Stimulated activated CD8-positive, alpha-beta memory T cell treated with anti-CD3 and anti-CD28 coated beads, Interleukin-7, amount 100 ng/mL, for 48 hours (primary cell): Measurements from ENCODE around the gene MRFAP1L1.
"Not testable (repeated sequence)": the region's sequence is repeated elsewhere in the genome, so short reads cannot be mapped to it uniquely, and the experiment has no call there.

Experiments used
- DNase-seq, 2 donors: peaks; one replicate each; pipeline ENCODE4 v3.0.0-alpha.2; 2020; ENCODE audit warnings: low read depth in 1 of 2; ENCODE audit errors: extremely low read depth in 1 of 2

The MRFAP1L1 gene

DNA sequence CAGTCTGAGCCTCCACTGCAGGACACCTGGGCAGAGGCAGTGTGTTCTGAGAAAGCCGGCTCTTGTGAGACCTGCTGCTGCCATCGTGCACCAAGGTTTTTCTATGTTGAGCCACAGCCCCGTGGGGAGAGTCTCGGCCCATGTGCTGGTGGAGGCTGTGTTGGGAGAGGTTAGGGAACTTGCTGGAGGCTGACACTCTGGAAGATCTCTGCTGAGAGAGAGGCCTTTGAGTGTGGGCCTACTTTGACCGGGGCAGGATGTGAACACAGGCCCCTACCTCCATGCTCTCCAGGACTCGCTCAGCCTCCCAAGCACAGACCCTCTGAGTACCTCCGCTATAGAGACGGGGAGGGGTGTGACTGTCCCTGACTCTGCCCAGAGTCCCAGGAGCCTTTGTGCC is 17.3 kb downstream of the MRFAP1L1 start:
- DNase-seq, result no peak

DNA sequence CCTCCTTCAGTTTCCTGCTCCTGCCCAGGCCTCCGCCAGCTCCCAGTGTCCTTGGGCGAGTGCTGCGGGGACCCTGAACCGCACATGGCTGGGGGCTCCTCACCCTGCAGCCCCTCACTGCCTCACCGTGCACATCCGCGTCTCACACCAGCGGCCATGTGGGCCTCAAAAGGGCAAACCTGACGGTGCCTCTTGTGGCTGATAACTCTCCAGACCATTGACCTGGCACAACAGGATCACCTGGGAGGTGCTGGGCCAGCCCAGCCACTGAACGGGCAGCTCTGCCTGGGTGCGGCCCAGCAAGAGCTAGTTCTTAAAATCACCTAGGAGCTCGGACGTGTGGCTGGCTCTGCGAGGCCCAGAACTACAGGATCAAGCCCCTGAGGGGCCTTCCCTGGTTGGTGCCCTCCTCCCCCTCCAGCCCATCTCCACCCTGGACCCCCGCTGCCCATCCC is 20.1 kb downstream of the MRFAP1L1 start:
- DNase-seq, result no peak

DNA sequence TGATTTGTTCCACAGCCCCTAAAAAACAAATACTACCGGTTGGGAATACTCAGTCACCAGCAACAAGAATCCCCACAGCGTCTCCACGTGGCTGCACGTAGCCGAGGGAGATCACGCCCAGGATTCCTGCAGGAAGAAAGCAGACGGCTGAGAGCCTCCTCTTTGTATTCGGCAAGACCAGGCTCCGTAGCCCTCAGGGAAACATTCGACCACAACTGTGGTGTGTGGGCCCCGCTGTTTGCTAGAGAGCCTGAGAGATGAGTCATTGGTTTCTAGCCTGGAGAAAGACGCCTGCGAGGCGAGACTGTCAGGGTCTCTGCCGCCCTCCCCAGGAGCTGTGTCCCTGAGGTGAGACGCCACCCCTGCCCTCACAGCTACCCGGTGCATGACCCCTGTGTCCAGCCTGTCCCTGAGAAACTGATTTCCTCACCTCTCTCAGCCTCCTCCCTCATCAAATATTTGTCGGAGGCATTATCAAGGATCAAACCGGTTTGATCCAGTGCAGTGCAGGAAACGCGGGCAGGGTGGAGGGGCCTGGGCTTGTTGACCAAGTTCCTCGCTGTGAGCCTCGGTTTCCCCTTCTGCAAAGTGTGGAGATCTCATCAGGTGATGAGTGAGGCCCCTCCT is 20.7 kb downstream of the MRFAP1L1 start:
- peak; percentile 61 to 80 for DNase-seq

DNA sequence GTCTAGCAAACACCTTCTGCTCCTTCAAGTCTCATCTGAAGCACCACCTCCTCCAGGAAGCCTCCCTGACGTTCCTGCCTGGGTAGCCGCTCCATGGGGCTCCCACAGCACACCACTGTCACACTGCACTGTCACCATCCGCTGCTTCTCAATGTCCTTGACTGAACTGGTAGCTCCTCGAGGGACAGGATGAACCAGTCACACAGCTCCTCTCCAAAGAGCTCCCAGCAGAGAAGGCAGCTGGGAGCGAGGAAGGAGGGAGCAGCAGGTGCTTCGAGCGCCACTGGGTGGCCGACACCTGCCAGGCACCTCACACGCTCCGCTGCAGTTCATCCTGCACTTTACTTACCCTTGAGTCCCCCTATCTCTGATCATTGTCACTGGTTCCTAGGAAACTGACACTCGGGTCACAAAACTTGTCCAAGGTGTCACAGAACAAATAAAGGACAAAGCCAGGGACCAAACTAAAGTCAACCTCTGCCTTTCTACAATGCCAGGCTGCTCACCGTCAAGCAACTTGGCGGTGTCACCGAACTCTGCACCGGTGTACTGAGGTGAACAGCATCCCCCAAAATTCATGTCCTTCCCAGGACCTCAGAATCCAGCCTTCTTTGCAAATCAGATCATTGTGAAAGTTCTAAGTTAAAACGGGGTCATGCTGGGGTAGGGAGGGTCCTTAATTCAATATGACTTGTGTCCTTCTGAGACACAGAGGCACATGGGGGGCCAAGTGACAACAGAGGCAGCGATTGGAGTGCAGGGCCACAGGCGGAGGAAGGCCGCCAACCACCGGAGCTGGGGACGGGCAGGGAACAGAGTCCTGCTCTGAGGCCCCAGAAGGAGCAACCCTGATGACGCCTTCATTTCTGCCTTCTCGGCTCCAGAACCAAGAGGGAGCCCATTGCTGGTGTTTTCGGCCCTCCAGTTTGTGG is 21.5 kb downstream of the MRFAP1L1 start:
- no peak for DNase-seq

DNA sequence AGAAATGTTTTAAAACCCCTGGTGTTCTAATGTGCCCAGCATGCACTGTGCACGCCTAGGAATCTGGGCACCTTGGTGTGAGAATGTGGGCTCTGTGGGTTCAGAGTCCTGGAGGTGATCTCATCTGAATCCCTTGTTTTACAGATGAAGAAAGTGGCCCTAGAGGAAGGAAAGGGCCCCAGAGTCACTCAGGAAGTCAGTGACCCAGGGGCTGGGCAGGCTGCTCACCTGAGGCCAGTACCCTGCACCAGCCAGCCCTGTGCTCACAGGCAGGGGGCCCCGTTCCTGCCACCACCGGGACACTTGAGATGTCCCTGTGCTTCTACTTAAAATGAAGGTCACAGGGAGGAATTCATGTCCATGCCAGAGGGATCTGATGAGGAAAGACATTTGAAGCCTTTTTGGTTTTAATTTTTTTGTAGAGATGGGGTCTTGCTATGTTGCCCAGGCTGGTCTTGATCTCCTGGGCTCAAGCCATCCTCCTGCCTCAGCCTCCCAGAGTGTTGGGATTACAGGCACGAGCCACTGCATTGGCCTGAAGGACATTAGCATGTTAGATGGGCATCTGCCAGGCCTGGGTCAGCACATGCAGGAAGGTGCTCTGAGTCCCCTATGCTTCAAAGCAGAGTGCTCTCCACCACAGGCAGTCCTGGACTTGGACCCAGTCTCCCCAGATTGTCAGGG is 23.4 kb downstream of the MRFAP1L1 start:
- no peak for DNase-seq

DNA sequence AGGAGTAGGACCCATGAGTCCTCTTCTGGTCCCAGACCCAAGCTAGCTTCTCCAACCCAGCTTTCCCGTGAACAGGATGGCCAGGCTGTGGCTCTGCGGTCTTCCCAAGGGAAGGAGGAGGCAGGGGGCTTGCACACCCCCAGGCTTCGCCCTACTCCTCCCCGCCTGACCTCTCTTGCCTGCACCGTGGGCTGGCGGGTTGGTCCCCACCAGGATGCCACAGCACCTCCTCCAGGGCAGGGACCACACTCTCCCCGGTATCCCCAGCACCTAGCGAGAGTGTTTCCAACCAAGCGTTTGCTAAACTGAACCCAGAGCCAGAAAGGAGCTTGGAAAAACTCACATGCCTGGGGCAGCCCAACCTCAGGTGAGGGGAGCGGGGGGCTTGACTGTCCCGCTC is 25.0 kb downstream of the MRFAP1L1 start:
- no peak for DNase-seq

DNA sequence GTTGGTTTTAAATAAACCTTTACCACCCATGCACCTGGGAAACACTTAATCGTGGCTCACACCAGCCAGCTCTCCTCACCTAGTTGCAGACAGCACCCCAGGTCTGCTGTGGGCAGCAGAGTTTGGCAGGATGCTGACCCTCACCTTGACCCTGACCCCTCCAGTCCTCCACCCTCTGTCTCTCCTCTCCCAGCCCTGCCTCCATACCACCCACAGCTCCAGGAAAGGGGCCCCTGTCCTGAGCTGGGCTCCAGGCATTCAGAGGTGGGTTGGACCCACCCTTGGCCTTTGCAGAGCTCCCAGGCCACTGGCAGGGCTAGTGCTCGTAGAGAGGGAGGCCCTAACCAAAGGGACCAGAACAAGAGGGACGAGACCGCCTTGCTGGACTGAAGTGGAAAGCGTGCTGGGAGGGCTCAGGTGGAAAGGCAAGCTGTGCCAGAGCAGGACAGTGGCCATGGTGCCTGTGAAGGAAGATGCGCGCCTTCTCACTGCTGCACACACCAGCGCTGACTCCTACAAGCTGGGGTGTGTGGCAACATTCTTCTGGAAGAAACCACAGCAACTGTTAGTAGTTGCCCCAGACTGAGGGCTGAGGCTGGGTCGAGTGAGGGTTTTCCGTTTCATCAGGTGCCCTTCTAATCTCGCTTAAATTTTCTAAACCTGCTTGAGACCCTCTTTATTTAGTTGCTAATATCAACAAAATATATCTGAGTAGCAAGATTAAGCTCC is 26.6 kb downstream of the MRFAP1L1 start:
- DNase-seq, result no peak

DNA sequence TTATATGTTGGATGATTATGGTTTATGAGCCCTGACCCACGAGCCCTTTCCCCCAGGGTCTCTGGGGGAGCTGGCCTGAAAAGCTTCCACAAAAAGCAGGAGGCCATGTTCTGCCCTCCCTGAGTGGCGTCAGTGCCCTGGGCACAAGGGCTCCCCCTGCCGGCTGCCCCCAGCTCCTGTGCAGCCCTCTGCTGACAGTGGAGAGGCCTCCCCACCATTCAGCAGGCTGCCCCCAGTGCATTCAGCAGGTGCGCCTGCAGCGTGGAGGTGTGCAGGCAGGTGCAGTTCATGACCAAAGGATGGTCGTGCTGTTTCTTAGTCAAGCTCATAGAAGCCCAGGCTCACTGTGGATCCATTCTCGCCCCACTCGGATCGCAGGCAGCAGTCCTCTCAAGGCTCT is 28.5 kb downstream of the MRFAP1L1 start:
- DNase-seq, result no peak

DNA sequence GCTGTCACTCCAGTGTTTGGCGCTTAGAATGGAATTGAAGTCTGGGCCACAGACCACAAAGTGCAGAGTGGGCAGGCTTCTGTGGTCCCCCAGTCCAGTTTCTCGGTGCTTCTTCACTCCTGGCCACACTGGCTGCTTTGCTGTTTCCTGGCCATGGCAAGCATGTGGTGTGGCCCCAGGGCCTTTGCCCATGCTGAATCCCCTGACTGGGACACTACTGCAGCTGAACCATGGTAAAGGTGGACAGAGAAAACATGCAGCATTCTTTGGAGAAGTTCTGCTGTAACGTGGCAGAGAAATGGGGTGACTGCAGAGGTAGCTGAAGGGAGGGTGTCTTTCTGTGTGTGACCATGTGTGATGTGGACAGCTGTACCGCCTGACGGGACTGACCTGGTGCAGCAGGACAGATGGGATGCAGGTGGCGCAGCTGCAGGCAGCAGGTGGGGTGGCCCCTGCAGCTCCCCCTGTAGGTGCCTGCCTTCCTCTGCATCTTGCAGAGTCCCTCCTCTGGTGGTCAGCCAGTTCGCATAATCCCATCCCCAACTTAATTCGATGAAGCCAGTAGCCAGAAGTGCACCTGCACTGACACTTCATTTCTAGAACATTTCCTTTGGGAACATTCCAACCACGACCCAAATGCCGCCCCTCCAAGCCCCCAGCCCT is 29.2 kb downstream of the MRFAP1L1 start:
- no peak for DNase-seq

DNA sequence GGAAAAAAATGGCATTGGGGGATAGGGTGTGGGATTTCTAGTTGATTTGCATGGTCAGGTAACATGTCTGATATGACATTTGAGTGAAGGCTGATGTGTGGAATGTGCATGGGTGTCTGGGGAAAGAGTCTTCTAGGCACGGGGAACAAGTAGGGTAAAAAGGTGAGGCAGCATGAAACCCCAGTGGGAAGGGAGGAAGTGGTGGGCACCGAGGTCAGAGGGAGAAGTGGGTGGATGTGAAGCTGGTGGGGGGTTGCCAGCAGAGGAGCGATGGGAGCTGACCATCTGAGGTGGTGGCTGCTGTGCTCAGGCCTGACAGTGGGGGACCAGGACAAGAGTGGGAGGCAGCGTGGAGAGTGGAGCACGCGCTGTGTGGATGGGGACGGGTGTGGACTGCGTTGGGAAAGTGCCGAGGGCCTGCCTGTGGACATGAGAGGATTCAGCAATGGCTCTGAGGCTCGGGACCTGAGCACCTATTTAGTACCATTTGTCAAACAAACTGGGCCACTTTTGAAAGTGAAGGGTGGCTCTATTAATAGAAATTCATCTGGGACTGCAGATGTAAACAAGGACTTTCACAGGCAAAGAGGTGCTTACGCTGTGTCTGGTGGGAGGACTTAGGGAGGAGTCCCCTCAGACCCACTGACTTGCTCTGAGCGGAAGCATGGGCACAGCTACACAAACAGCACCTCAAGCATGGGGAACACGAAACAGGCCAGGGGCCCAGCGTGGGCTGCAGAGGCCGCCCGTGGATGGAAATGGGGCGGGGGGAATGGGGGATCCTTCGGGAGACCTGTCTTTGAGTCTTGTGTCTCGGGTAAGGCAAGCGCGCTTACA is 32.7 kb downstream of the MRFAP1L1 start:
- no peak for DNase-seq

DNA sequence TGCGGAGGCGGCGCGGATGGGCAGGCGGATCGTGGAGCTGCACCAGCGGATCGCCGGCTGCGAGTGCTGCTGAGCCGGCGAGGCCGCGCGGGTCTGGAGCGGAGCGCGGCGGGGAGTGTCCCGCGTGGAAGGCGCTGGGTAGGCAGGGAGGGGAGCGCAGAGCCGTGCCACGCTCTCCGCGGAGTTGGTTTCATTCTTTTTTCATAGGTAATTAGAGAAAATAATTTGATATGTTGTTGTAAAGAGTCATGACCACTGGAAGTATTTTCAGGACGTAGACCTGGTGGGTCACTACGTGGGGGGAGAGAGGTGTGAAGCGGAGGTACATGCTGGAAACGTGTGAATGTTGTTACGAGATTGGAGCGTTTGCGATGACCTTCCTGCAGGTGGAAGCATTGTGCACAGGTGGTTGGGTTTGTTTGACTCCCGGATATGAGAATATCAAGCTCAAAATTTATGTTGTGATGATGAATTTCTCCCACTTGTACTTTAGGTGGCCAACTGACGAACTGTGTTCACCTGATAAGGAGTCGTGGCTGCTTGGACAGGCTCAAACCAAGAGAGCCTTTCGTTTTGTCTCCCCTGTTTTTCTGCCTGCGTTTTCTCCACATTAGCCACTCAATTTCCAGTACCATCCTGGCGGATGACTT is 35.0 kb downstream of the MRFAP1L1 start:
- peak in 1 of 2 donors; percentile 50 for DNase-seq

DNA sequence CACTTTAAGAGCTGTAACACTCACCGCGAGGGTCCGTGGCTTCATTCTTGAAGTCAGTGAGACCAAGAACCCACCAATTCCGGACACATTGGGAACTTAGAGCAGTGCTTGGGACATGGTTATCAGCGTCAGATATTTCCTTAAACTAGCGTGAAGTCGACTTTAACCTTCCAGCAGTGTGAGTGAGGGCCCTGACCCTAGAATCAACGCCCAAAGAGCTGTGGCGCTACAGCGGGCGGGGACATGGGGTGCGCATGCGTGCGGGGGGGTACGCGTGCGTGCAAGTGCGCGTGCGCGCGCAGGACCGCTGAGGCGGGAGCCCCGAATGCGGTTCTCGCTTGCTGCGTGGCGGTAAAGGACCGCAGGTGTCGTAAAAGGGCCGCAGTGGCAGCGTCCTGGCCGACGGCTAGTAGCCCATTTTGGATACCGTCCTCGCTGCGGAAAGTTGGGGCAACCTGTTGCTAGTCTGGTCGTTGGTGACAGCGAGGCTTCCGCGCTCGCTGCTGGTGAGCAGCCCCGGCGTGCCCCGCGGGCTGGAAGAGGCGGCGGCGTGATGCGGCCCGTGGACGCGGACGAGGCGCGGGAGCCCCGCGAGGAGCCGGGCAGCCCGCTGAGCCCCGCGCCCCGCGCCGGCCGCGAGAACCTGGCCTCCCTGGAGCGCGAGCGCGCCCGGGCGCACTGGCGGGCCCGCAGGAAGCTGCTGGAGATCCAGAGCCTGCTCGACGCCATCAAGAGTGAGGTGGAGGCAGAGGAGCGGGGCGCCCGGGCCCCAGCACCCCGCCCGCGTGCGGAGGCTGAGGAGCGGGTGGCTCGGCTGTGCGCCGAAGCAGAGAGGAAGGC is 35.8 kb downstream of the MRFAP1L1 start:
- DNase-seq, result peak; percentile 84 to 89

DNA sequence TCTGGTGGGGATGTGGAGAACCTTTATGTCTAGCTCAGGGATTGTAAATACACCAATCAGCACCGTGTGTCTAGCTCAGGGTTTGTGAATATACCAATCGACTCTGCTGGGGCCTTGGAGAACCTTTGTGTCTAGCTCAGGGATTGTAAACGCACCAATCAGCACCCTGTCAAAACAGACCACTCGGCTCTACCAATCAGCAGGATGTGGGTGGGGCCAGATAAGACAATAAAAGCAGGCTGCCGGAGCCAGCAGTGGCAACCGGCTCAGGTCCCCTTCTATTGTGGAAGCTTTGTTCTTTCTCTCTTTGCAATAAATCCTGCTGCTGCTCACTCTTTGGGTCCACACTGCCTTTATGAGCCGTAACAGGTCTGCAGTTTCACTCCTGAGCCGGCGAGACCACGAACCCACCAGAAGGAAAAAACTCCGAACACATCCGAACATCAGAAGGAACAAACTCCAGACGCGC is 36.4 kb downstream of the MRFAP1L1 start:
- DNase-seq, result not testable (repeated sequence)

DNA sequence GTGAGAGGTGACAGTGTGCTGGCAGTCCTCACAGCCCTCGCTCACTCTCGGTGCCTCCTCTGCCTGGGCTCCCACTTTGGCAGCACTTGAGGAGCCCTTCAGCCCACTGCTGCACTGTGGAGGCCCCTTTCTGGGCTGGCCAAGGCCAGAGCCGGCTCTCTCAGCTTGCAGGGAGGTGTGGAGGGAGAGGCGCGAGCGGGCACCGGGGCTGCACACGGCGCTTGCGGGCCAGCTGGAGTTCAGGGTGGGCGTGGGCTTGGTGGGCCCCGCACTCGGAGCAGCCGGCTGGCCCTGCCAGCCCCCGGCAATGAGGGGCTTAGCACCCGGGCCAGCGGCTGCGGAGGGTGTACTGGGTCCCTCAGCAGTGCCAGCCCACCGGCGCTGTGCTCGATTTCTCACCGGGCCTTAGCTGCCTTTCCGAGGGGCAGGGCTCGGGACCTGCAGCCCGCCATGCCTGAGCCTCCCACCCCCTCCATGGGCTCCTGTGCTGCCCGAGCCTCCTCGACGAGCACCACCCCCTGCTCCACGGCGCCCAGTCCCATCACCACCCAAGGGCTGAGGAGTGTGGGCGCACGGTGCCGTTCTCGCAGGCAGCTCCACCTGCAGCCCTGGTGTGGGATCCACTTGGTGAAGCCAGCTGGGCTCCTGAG is 37.0 kb downstream of the MRFAP1L1 start:
- not testable (repeated sequence) for DNase-seq

DNA sequence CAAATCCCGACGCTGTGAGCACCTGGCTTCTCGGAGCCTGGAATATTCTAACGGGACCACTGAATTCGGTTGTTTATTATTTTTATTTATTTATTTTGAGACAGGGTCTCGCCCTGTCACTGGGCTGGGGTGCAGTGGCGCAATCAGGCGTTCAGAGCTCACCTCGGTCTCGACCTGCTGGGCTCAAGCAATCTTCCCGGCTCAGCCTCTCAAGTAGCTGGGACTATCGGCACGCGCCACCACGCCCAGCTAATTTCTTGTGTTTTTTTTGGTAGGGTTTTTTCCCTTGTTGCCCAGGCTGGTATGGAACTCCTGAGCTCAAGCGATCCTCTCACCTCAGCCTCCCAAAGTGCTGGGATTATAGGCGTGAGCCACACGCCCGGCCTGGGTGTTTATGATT is 37.5 kb downstream of the MRFAP1L1 start:
- no peak for DNase-seq

DNA sequence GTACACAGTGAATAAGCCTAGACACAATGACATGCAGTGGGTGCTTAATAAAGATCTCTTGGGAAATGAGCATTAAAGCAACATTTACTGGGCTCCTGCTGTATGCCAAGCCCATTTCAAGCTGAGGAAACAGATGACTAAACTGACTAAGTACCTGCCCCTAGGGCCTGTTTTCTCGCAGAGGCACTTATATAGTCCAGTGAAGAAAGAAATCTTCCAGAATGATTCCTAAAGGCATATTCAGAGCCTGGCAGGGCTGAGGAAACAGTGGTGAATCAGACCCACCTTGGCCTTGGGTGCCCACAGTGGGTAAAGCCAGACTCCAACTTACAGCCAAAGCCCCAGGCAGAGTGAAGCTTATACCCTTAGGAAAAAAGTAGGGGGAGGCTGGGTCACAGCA is 38.0 kb downstream of the MRFAP1L1 start:
- no peak for DNase-seq

DNA sequence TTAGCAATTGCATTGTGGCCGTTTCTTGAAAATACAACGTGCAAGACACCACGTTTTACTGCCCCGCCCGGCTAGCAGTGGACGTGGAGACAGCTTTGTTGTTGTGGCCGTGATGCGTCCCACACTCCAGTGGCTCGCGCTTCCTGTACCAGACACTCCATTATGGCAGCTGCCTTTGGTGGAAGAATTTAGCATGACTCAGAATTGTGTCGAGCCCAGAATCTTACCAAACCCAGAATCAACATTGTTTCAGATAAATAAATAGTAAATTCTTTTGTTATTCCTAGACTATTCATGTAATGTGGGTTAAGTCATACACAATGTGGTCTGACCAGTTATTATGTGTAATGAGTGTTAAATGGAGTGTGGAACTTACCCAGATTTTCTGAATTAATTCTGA is 41.3 kb downstream of the MRFAP1L1 start:
- DNase-seq, result no peak

DNA sequence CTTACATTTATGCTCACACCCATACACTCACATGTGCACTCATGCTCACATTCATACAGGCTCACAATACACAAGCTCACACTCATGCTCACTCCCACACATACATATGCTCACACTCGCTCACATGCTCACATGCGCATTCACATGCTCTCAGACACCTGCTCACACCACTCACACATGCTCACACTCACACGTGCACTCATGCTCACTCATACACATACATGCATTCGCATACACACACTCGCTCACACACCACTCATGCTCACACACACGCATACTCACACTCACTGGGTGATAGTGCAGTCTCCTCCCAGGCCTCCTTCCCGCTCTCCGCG is 44.4 kb downstream of the MRFAP1L1 start:
- DNase-seq, result no peak
